SJSA1 (cell line): ENCODE data around the gene MLLT6. TPM values are rescaled to one million over a fixed set of nuclear protein-coding genes. Genes with fewer than 3 reads are reported as not detected.

Experiments used
- DNase-seq, 2 experiments: peaks; one replicate each; pipeline ENCODE4 v3.0.0-alpha.2; 2015 to 2020; ENCODE audit warnings: low spot score in 2 of 2, low read depth in 1 of 2
- H3K27ac ChIP-seq: fragments of 250-450 bp; sonication (Bioruptor Pico); 2 replicates; pipeline ENCODE4 v1.5.1; 2020; ENCODE audit warnings: mild to moderate bottlenecking, moderate library complexity
- H3K27me3 ChIP-seq: fragments of 250-450 bp; sonication (Bioruptor Pico); replicated peaks from 2 replicates; pipeline ENCODE4 v1.5.1; 2020; ENCODE audit warnings: mild to moderate bottlenecking, moderate library complexity
- H3K36me3 ChIP-seq: fragments of 250-450 bp; sonication (Bioruptor Pico); 2 replicates; pipeline ENCODE4 v1.5.1; 2020; ENCODE audit warnings: mild to moderate bottlenecking
- H3K4me1 ChIP-seq: fragments of 250-450 bp; sonication (Bioruptor Pico); replicated peaks from 2 replicates; pipeline ENCODE4 v1.6.1; 2021; ENCODE audit warnings: mild to moderate bottlenecking
- H3K4me3 ChIP-seq: fragments of 250-450 bp; sonication (Bioruptor Pico); 2 replicates; pipeline ENCODE4 v1.5.1; 2020; ENCODE audit warnings: mild to moderate bottlenecking
- H3K9me3 ChIP-seq: fragments of 250-450 bp; sonication (Bioruptor Pico); replicated peaks from 2 replicates; pipeline ENCODE4 v1.5.1; 2020; ENCODE audit warnings: mild to moderate bottlenecking
- total RNA-seq: library from RNA; depleted of rRNA; stranded (reverse); fragments of >200 nt; shearing (Covaris generic); gene quantifications from 2 replicates; pipeline ENCODE4 v1.2.3, GENCODE V29; 2014

The MLLT6 gene
- total RNA-seq, 1 experiment from 2014 or later, result 11.7 TPM

- no peak overlapping the region for H3K27ac ChIP-seq
- H3K4me3 ChIP-seq, result no peak overlapping the region
- H3K4me1 ChIP-seq, result peaks cover 16% of the 10 kb centered on the region
- DNase-seq, result no peak
- no peaks in the 10 kb centered on the region for H3K27me3 ChIP-seq
- no peaks in the 10 kb centered on the region; the same call in 1 of the 2 replicates for H3K9me3 ChIP-seq
- peaks cover 28% of the 10 kb centered on the region for H3K36me3 ChIP-seq
These were observed 4.2 kb downstream of the MLLT6 start for GRCh38 chr17:38709104-38709820.

- no peak overlapping the region for H3K27ac ChIP-seq
- DNase-seq, result no peak
- no peak overlapping the region for H3K4me3 ChIP-seq
- no peaks in the 10 kb centered on the region for H3K9me3 ChIP-seq
- H3K4me1 ChIP-seq, result peaks cover 11% of the 10 kb centered on the region
- H3K36me3 ChIP-seq, result peaks cover 25% of the 10 kb centered on the region
- no peaks in the 10 kb centered on the region for H3K27me3 ChIP-seq
These were observed 5.0 kb downstream of the MLLT6 start for GRCh38 chr17:38709864-38710603.

DNA sequence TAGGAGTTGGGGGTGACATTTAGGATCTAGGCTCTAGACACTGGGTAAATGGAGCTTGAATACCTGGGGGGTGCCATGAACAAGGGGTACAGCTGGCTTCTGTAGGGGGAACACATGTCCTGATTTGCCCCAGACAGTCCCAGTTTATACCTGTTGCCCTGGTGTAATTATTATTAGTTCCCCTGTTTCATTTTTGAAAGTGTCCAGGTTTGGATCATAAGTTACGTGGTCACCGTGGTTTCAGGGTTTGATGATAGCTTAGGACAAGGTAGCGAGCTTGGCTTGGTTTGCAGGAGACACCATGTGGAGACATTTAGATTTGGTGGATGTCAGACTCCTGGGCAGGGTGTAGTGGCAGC lies 5.5 kb downstream of the MLLT6 start:
- H3K4me1 ChIP-seq, result peaks cover 11% of the 10 kb centered on the region
- H3K27ac ChIP-seq, result no peak overlapping the region
- no peaks in the 10 kb centered on the region for H3K27me3 ChIP-seq
- H3K4me3 ChIP-seq, result no peak overlapping the region
- peaks cover 25% of the 10 kb centered on the region for H3K36me3 ChIP-seq
- H3K9me3 ChIP-seq, result no peaks in the 10 kb centered on the region
- DNase-seq, result no peak

DNA sequence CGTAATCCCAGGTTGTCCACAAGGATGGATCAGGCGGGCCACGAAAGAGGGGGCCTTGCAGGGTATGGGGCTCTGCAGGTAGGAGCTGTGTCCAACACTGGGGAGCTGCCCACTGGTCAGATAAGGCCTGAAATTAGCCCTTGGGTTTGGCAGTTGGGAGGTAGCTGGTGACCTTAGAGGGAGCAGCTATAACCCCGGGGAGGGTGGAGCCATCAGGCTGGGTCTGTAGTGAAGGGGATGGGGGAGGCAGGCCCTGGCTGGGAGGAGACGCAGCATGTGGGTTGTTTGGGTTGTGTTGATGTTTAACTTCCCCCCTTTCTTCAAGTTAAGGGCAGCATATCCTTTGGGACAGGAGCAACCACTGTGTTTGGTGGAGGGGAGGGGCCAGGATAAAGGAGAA lies 5.9 kb downstream of the MLLT6 start:
- H3K36me3 ChIP-seq, result peaks cover 25% of the 10 kb centered on the region
- no peaks in the 10 kb centered on the region for H3K27me3 ChIP-seq
- H3K9me3 ChIP-seq, result no peaks in the 10 kb centered on the region
- H3K4me3 ChIP-seq, result no peak overlapping the region
- H3K27ac ChIP-seq, result no peak overlapping the region
- DNase-seq, result no peak
- H3K4me1 ChIP-seq, result peaks cover 8% of the 10 kb centered on the region

GRCh38 chr17:38711792-38712571 lies 6.9 kb downstream of the MLLT6 start:
- no peaks in the 10 kb centered on the region for H3K9me3 ChIP-seq
- H3K4me1 ChIP-seq, result no peaks in the 10 kb centered on the region
- peaks cover 31% of the 10 kb centered on the region for H3K36me3 ChIP-seq
- H3K4me3 ChIP-seq, result no peak overlapping the region
- DNase-seq, result no peak
- H3K27ac ChIP-seq, result no peak overlapping the region
- no peaks in the 10 kb centered on the region for H3K27me3 ChIP-seq

DNA sequence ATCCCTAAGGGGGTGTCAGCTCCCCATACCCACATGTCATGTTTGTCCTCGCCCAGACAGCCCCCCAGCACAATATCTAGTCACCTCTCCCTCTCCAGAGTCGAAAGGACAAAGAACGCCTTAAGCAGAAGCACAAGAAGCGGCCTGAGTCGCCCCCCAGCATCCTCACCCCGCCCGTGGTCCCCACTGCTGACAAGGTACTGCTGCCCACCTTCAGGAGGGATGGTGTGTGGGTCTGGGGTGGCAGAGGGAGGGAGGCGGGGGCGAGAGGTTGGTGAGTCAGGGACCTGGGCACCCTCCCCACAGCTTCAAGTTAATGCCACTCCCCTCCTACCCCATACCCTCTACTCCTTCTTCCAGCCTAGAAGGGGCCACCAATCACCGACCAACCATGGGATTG lies 7.5 kb downstream of the MLLT6 start:
- H3K4me1 ChIP-seq, result no peaks in the 10 kb centered on the region
- peaks cover 35% of the 10 kb centered on the region for H3K36me3 ChIP-seq
- DNase-seq, result no peak

GRCh38 chr17:38713456-38714075 lies 8.5 kb downstream of the MLLT6 start:
- Histone ChIP-seq H3K36me3 (peaks cover 35% of the 10 kb centered on the region), H3K9me3 (no peaks in the 10 kb centered on the region)

More for the DNA sequence above, 7.5 kb downstream of the MLLT6 start:
- Histone ChIP-seq H3K27ac (no peak overlapping the region), H3K4me3 (no peak overlapping the region), H3K9me3 (no peaks in the 10 kb centered on the region), H3K27me3 (no peaks in the 10 kb centered on the region)

GRCh38 chr17:38715216-38715943 lies 10.3 kb downstream of the MLLT6 start:
- H3K27ac ChIP-seq, result no peak overlapping the region
- DNase-seq, result no peak

More at GRCh38 chr17:38713456-38714075, 8.5 kb downstream of the MLLT6 start:
- Histone ChIP-seq H3K4me1 (no peaks in the 10 kb centered on the region), H3K27ac (no peak overlapping the region), H3K27me3 (no peaks in the 10 kb centered on the region), H3K4me3 (no peak overlapping the region)
- DNase-seq, result no peak

GRCh38 chr17:38716368-38717005 lies 11.4 kb downstream of the MLLT6 start:
- Histone ChIP-seq H3K4me3 (no peak overlapping the region), H3K36me3 (peaks cover 36% of the 10 kb centered on the region), H3K9me3 (no peaks in the 10 kb centered on the region), H3K27me3 (no peaks in the 10 kb centered on the region), H3K27ac (no peak overlapping the region), H3K4me1 (no peaks in the 10 kb centered on the region)
- no peak for DNase-seq

More at GRCh38 chr17:38715216-38715943, 10.3 kb downstream of the MLLT6 start:
- no peak overlapping the region for H3K4me3 ChIP-seq
- H3K27me3 ChIP-seq, result no peaks in the 10 kb centered on the region
- H3K9me3 ChIP-seq, result no peaks in the 10 kb centered on the region
- no peaks in the 10 kb centered on the region for H3K4me1 ChIP-seq
- H3K36me3 ChIP-seq, result peaks cover 25% of the 10 kb centered on the region

DNA sequence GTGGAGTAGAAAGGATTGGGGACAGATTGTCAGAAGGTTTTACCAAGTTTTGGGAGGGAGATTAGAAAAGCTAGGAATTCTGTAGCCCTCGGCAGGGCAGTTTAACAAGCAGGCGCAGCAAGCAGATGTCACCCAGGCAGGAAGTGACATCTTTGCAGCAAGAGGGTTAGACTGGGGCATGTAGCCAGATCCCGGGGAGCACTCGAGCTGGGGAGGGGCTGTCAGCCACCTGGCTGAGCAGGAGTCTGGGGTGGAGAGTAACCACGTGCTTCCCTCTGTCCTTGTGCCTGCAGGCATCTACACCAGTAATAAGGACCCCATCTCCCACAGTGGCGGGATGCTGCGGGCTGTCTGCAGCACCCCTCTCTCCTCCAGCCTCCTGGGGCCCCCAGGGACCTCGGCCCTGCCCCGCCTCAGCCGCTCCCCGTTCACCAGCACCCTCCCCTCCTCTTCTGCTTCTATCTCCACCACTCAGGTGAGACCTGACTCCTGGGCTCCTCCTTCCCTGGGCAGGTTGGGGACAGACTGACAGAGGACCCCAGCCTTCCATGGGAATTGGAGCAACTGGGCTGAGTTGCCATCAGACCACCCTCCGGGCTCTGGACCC lies 12.2 kb downstream of the MLLT6 start:
- H3K36me3 ChIP-seq, result peaks cover 34% of the 10 kb centered on the region

DNA sequence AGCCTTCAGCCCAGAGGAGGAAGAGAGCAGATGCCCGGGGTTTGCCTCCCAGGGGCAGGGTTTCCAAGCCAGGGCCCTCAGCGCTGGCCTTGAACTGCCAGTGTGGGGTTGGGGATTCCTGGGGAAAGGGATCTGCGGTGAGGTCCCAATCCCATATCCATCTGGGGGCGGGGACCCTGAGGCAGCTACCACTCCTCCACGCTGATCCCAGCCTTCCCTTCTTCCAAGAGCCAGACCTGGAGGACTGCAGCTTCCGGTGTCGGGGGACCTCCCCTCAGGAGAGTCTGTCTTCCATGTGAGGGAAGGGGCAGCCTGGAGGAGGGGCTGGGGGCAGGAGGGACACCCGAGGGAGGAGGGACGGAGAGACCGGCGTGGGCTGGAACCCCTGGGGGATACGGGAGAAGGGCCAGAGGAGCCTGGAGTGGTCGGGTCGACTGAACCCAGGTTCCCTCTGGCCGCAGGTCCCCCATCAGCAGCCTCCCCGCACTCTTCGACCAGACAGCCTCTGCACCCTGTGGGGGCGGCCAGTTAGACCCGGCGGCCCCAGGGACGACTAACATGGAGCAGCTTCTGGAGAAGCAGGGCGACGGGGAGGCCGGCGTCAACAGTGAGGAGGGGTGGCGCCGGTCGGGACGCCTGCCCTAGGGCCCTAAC lies 14.3 kb downstream of the MLLT6 start:
- Histone ChIP-seq H3K4me3 (no peak overlapping the region), H3K27ac (no peak overlapping the region), H3K36me3 (peaks cover 23% of the 10 kb centered on the region), H3K27me3 (no peaks in the 10 kb centered on the region), H3K9me3 (no peaks in the 10 kb centered on the region), H3K4me1 (no peaks in the 10 kb centered on the region)
- no peak for DNase-seq

More for the DNA sequence above, 12.2 kb downstream of the MLLT6 start:
- Histone ChIP-seq H3K27me3 (no peaks in the 10 kb centered on the region), H3K9me3 (no peaks in the 10 kb centered on the region), H3K4me3 (no peak overlapping the region), H3K4me1 (no peaks in the 10 kb centered on the region), H3K27ac (no peak overlapping the region)
- no peak for DNase-seq
